Choroid plexus epithelial cell (primary cell): Measurements from ENCODE around the gene GNA14.
A peak's percentile ranks its signal among the peaks of the same experiment; 100 is the strongest.

ENCODE experiments used
- DNase-seq: peaks from one replicate; pipeline ENCODE4 v3.0.0-alpha.2; 2010; ENCODE audit warnings: low read depth
- H3K4me3 ChIP-seq: 2 replicates; pipeline ENCODE4 v1.5.1; 2011; ENCODE audit warnings: low read depth, mild to moderate bottlenecking, control low read depth, low read length, moderate library complexity
- TF ChIP-seq, protein P1 (sequence below): conservative IDR thresholded peaks from 2 replicates; pipeline ENCODE4 v1.5.1; 2011; ENCODE audit warnings: low read depth, mild to moderate bottlenecking, control low read depth, inconsistent platforms, low read length, moderate library complexity

GNA14 gene

DNA sequence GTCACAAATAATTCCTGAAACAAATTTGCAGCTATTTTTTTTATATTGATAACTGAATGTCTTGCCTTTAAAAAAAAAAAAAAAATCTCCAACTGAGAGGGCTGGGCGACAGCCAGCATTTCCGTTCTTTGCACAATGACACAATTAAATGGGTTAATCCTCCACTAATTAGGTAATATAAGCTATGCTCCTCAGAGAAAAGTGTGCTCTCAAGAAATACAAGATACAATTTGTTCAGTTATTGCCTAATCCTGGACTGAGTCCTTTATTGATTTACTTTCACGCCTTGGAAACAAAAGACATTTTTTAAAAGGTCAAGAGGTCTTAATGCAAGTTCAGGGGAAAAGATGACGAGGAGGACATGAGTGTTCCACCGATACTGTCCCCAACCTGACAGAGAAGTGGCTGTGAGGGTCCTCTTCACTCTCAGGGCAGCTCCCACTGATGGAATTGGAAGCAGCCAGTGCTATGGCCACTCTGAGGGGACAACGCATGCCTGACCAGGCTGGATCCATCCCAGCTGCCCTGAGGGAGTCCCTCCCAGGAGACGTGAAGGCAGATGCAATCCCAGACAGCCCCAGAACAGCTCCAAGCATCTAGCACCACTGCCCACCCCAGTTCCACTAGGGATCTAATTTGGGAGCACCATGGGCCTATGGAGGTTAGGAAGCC is 220.7 kb downstream of the GNA14 start:
- no peak for DNase-seq
- TF ChIP-seq, protein P1, sequence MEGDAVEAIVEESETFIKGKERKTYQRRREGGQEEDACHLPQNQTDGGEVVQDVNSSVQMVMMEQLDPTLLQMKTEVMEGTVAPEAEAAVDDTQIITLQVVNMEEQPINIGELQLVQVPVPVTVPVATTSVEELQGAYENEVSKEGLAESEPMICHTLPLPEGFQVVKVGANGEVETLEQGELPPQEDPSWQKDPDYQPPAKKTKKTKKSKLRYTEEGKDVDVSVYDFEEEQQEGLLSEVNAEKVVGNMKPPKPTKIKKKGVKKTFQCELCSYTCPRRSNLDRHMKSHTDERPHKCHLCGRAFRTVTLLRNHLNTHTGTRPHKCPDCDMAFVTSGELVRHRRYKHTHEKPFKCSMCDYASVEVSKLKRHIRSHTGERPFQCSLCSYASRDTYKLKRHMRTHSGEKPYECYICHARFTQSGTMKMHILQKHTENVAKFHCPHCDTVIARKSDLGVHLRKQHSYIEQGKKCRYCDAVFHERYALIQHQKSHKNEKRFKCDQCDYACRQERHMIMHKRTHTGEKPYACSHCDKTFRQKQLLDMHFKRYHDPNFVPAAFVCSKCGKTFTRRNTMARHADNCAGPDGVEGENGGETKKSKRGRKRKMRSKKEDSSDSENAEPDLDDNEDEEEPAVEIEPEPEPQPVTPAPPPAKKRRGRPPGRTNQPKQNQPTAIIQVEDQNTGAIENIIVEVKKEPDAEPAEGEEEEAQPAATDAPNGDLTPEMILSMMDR = no peak
- no peak overlapping the region for H3K4me3 ChIP-seq

DNA sequence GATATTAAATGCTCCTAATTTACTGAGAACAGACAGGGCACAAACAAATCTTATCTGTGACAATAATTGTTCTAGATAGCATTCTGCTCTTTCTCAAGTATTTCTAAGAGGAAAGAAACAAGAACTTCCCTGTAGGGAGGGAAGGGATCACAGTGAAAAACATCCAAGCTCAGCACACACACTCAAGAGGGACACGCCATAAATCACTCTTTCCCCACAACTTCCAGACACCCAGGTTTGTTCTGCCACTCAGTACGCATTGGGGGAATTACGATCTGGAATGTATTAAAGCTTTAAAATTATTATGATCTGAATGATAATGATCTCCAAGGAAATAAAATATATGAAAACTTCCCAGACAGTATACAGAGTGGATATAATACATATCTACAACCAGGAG is 221.4 kb downstream of the GNA14 start:
- no peak for DNase-seq
- TF ChIP-seq, protein P1 = no peak
- no peak overlapping the region for H3K4me3 ChIP-seq

DNA sequence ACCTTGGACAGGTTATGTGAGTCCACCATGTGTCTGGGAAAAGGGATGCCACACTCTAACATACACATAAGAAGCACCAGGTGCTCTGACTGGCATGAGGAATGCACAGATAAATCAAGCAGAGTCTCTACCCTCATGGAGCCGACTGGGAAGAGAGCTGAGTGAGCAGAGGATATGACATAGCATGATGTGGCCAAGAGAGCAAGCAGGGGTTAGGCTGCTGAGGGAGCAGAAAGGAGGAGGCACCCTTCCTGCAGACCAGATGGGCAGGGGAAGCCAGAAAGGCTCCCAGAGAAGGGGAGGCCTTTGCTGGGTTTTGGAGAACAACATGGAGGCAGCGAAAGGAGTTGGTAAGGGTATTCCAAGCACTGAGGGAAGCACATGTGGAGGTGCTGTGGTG is 223.1 kb downstream of the GNA14 start:
- H3K4me3 ChIP-seq = no peak overlapping the region
- peak; percentile 53 for DNase-seq
- TF ChIP-seq, protein P1 = no peak

DNA sequence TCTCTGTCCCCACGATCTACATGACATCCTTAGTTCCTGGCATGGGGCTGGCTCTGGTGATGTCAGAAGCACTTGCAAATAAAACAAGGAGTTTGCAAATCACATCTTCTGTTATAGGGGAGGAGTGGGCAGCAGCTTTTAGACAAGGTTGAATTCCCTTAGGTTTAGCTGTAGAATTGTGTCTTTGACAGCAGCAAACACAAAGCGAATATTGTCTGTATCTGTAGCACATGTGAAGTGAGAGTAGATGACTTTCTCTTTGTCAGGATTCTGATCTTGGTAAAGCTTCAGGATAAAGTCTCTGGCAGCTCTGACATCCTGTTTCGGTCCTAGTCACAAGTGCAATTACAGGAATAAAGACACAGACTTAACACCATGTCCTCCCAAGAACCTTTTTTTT is 224.3 kb downstream of the GNA14 start:
- no peak for DNase-seq
- no peak overlapping the region for H3K4me3 ChIP-seq
- TF ChIP-seq, protein P1 = no peak

DNA sequence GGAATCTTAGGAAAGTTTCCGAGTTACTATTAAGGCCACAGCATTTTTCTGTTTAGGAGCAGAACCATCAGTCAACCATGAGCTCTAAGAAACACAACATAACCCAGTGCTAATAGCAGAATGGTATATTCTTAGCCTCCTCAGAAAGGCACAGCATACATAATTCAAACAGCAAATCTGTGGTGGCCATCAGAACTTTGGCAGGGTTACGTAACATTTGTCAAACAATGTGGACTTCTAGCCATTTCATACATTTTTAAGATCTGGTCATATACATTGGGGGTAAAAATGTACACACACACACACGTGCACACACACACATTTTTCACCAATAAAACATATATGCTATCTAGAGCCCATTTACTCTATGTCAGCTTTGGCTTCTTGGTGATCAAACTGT is 225.2 kb downstream of the GNA14 start:
- H3K4me3 ChIP-seq = no peak overlapping the region
- DNase-seq = no peak
- TF ChIP-seq, protein P1 = no peak

DNA sequence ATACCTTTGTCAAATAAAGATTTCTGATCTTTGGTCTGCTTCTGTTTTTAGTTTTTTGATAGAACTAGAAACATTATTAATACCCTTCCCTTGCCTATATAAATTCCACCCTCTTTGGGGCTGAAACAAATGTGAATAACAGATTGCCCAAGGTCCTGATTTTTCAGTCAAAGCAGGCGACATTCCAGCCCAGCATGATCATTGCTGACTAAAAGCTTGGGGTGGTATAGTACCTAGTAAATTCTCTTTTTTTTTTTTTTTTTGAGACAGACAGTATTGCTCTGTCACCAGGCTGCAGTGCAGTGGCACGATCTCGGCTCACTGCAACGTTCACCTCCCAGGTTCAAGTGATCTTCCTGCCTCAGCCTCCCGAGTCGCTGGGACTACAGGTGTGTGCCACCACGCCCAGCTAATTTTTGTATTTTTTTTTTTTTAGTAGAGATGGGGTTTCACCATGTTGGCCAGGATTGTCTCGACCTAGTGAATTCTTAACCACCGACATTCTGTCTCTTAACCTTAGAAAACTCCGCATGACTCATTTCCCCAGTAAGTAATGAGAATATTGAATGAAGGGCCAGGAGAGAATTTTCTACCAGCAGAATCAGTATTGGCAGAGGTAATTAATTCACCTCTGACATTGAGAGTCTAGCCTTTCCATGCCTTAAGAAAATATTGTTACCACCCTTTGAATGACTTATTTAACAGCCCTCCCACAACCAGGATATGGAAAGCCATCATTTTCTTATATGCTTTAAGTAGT is 226.4 kb downstream of the GNA14 start:
- TF ChIP-seq, protein P1 = no peak

More for the DNA sequence above, 226.4 kb downstream of the GNA14 start:
- DNase-seq = peak; percentile 61
- no peak overlapping the region for H3K4me3 ChIP-seq
